ENCODE measurements around the gene HPSE2.
A peak's percentile ranks its signal among the peaks of the same experiment; 100 is the strongest.

HPSE2 gene

DNA sequence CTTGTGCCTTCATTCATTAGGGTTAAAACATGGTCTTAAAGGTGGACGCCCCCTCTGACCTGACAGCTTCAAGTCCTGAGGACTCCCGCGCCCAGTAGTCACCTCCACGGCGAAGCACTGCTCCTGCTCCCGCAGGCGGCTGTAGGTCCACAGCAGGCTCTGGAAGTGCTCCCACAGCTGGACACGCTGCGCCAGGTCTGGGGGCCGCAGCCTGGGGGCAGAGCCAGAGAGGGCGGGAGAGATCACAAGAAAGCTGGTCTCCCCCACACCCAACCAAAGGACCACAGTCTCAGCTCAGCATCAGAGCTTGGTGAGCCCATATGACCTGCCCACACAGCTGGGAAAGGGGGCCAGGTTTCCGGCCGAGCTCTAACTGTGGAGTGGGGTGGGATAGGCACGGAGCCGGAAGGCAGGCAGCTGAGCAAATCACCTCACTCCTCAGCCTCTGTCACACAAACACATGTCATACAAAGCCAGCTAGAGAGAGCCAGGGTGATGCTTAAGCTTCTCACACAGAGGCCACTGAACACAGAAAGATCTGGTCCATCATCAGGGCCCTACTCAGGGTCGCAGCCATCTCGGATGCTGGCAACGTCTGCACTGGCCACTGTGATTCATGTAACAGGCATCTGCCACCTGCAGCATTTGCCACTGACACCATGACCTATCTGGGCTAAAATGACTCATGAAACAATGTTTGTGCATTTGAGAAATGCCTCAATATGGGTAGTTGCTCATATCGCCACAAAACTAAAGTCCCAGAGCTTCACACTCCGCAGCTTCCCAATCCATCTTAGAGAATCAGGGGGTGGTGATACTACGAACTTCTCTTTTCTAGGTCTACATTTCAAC lies 801.5 kb downstream of the HPSE2 start:
- in situ Hi-C loops (cut with HindIII; ENCODE audit: low sequenced_read_pairs): no loop called here
- peak; percentile 67 for DNase-seq (ENCODE audit: low read depth, low spot score)
- H3K4me3 ChIP-seq (ENCODE audit: low read depth, low read length): no peak overlapping the region
- TF ChIP-seq, protein P1, sequence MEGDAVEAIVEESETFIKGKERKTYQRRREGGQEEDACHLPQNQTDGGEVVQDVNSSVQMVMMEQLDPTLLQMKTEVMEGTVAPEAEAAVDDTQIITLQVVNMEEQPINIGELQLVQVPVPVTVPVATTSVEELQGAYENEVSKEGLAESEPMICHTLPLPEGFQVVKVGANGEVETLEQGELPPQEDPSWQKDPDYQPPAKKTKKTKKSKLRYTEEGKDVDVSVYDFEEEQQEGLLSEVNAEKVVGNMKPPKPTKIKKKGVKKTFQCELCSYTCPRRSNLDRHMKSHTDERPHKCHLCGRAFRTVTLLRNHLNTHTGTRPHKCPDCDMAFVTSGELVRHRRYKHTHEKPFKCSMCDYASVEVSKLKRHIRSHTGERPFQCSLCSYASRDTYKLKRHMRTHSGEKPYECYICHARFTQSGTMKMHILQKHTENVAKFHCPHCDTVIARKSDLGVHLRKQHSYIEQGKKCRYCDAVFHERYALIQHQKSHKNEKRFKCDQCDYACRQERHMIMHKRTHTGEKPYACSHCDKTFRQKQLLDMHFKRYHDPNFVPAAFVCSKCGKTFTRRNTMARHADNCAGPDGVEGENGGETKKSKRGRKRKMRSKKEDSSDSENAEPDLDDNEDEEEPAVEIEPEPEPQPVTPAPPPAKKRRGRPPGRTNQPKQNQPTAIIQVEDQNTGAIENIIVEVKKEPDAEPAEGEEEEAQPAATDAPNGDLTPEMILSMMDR (IDR thresholded peaks at IDR 0.05; ENCODE audit: low read depth, low read length): no peak

DNA sequence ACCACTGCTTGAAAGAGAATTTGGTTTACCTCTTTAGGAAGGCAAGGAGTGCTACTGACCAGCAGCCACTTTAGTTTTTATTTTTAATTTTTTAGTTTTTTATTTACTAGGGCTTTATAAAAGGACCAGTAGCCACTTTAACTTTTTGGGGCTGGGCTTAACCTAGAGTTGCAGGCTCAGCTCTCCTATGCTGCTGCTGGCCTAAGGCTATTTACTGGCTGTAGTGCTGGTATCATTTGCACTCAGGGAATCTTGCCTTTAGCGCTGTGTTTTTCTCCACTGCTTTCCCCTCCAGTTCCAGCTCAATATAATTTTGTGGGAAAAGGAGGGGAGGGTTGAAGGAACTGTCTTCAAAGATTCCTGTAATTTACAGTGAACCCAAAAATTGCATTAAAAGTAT lies 802.3 kb downstream of the HPSE2 start:
- TF ChIP-seq, protein P1 (IDR thresholded peaks at IDR 0.05; ENCODE audit: low read depth, low read length): no peak

DNA sequence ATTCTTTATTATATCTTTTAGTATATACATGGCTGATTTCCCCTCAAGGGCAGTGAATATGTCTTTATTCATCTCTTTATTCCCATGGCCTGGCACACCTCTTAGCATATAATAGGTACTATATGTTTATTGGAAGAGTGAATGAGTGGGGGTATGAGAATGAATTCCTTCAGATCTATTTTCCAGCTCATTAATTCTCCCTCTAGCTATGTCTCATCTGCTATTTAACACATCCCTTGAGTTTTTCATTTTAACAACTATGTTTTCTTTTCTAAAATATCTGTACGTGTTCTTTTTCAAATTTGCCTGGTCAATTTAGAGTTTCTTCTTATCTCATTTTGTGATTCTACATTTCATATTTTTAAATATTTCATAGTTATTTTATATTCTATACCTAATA lies 803.3 kb downstream of the HPSE2 start:
- TF ChIP-seq, protein P1 (IDR thresholded peaks at IDR 0.05; ENCODE audit: low read depth, low read length): no peak
- in situ Hi-C loops (cut with HindIII; ENCODE audit: low sequenced_read_pairs): no loop called here
- H3K4me3 ChIP-seq (ENCODE audit: low read depth, low read length): no peak overlapping the region
- DNase-seq (ENCODE audit: low read depth, low spot score): no peak

More for the DNA sequence above, 802.3 kb downstream of the HPSE2 start:
- in situ Hi-C loops (cut with HindIII; ENCODE audit: low sequenced_read_pairs): no loop called here
- H3K4me3 ChIP-seq (ENCODE audit: low read depth, low read length): no peak overlapping the region
- DNase-seq (ENCODE audit: low read depth, low spot score): no peak

DNA sequence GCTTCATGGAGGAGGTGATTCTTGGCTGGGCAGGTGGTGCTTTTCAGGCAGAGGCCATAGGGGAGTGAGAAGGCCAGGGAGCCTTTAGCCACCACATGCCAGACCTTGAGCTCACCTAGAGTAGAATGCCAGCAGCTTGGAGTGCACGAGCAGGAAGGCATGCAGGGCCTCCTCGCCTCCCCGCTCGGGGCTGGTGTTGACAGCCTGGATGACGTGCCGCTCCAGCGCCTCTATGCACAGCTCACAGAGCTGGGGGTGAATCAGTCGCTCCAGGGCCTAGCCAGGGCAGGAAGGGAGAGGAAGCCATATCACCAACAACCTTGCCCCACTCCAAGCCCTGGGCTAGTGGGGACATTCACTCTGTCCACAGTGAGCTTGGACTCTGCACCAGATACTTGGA lies 804.6 kb downstream of the HPSE2 start:
- DNase-seq (ENCODE audit: low read depth, low spot score): no peak
- H3K4me3 ChIP-seq (ENCODE audit: low read depth, low read length): no peak overlapping the region
- in situ Hi-C loops (cut with HindIII; ENCODE audit: low sequenced_read_pairs): no loop called here
- TF ChIP-seq, protein P1 (IDR thresholded peaks at IDR 0.05; ENCODE audit: low read depth, low read length): no peak

DNA sequence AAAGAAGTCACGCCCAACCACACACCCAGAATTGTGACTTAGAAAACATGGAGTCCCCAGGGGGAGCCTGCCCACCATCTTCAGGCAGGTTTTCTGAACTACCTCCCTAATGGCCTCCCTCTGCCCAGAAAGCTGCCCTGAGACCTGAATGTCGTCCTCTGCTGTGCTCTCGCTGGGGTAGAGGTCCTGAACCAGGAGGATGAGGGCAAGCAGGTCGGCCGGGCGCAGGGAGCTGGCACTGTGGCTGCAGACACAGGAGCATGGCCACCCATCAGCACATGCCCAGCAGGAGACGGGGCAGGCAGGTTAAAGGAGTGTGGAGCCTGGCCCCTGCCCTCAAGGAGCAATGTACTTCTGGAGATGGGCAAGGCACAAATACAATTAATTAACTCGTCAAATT lies 805.2 kb downstream of the HPSE2 start:
- no peak for DNase-seq (ENCODE audit: low read depth, low spot score)
- TF ChIP-seq, protein P1 (IDR thresholded peaks at IDR 0.05; ENCODE audit: low read depth, low read length): no peak
- in situ Hi-C loops (cut with HindIII; ENCODE audit: low sequenced_read_pairs): no loop called here
- no peak overlapping the region for H3K4me3 ChIP-seq (ENCODE audit: low read depth, low read length)

DNA sequence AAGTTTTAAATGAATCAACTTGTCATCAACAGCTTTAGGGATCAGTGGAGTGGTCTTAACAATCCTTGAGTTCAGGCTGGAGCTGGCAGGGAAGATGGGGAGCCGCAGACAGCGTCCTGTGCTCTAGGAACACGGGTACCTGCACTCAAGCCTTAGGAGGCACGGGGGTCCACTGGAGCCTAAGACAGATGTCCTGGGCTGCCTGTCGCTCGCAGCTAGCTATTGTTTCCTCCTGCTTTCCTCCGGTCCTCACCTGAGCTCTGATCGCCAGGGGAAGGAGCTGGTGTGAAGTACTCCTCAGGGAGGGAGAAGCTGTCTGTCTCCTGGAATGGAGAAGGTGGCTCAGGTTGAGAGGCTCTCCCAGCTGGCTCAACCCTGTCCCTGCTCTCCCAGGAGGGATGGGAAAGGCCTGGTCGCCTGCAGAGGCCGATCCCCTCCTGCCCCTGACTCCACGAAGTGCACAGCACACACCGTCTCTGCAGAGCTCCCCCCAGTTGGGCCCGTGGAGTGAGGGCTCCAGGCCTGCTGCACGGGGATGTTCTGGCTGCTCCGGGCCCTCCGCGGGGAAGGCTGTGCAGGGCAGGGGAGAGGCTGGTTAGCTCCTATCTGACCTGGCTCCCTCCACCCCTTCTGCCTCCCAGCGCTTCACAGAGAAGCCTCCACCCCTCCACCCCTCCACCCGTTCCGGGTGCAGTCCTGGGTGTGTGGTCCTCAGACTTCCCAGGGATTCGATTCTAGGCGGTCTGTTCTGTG lies 806.2 kb downstream of the HPSE2 start:
- in situ Hi-C loops (cut with HindIII; ENCODE audit: low sequenced_read_pairs): no loop called here
- TF ChIP-seq, protein P1 (IDR thresholded peaks at IDR 0.05; ENCODE audit: low read depth, low read length): no peak
- no peak for DNase-seq (ENCODE audit: low read depth, low spot score)
- H3K4me3 ChIP-seq (ENCODE audit: low read depth, low read length): no peak overlapping the region
